Ectodermal cell (in vitro differentiated cells): ENCODE data around the gene TIMELESS.

ENCODE experiments used
- H3K27ac ChIP-seq: 2 replicates; pipeline ENCODE4 v1.7.0; 2013; ENCODE audit warnings: mild to moderate bottlenecking, low read depth, low read length; ENCODE audit not compliant: insufficient read depth, poor library complexity, severe bottlenecking
- H3K27me3 ChIP-seq: 2 replicates; pipeline ENCODE4 v1.7.0; 2013; ENCODE audit warnings: mild to moderate bottlenecking, low read length; ENCODE audit not compliant: insufficient read depth, control insufficient read depth, poor library complexity, severe bottlenecking
- H3K36me3 ChIP-seq: one replicate; pipeline ENCODE4 v1.7.0; 2013; ENCODE audit warnings: low read length; ENCODE audit not compliant: control insufficient read depth, insufficient read depth
- H3K4me1 ChIP-seq: one replicate; pipeline ENCODE4 v1.7.0; 2013; ENCODE audit warnings: low read length; ENCODE audit not compliant: control insufficient read depth, insufficient read depth
- H3K4me3 ChIP-seq: 2 replicates; pipeline ENCODE4 v1.7.0; 2013; ENCODE audit warnings: low read depth, low read length, control low read depth; ENCODE audit not compliant: insufficient read depth
- H3K9me3 ChIP-seq: 2 replicates; pipeline ENCODE4 v1.7.0; 2013; ENCODE audit warnings: mild to moderate bottlenecking, low read length, moderate library complexity; ENCODE audit not compliant: control insufficient read depth
- WGBS, 2 experiments: methylation state at CpG; one replicate each; pipeline ENCODE4 v1.1.7; 2013; ENCODE audit warnings: missing lambda C conversion rate in 2 of 2; 5-methylcytosine and 5-hydroxymethylcytosine counted together

The TIMELESS gene

DNA sequence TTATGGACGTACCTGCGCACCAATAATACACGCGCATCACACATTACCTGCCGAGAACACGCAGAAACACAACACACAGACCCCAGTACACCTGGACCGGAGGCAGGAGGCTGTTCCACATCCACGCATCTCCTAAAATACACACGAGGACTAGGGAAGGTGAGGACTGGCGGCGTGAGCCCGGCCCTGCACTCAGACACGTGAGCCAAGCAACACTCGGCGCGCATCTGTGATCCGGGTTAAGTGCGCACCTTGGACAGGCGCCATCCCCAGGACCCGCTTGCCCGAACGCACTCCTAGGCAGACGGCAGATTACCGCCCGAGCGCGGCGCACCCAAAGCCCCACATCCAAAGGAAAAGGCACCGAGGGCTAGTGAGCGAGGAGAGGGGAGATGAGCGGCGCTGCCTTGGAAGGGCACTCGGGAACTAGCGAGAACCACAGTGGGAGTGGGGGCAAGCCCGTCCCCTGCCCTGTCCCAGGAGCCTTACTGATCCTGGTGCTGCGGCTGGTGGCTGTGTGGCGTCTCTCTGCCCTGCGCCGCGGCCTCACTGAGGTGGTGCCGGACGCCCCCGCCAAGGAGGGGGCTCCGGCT is 38.3 kb upstream of the TIMELESS start:
- Histone ChIP-seq H3K4me3 (peak overlapping the region; percentile 46), H3K36me3 (no peaks in the 10 kb centered on the region), H3K9me3 (no peaks in the 10 kb centered on the region), H3K4me1 (no peaks in the 10 kb centered on the region), H3K27ac (no peak overlapping the region), H3K27me3 (peaks cover 60% of the 10 kb centered on the region)
- 7 to 8% methylated on average over 44 of the region's 44 CpGs for WGBS, 2 experiments

DNA sequence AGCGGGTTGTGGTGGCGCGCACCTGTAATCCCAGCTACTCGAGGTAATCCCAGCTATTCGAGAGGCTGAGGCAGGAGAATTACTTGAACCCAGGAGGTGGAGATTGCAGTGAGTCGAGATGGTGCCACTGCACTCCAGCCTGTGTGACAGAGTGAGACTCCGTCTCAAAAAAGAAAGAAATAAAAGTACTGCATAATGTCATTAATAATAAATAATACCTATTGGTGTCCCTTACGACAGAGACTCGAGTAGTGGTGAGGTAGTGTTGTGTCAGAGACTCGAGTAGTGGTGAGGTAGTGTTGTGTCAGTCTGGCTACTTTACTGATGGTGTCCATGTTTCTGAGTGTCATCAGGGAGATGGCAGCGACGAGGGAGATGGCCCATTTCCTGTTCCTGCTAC is 37.5 kb upstream of the TIMELESS start:
- H3K4me3 ChIP-seq: no peak overlapping the region
- WGBS, 2 experiments: 81 to 83% methylated on average over 11 of the region's 12 CpGs
- H3K27me3 ChIP-seq: peaks cover 60% of the 10 kb centered on the region
- no peaks in the 10 kb centered on the region for H3K9me3 ChIP-seq
- no peaks in the 10 kb centered on the region for H3K36me3 ChIP-seq
- no peaks in the 10 kb centered on the region for H3K4me1 ChIP-seq
- H3K27ac ChIP-seq: no peak overlapping the region

DNA sequence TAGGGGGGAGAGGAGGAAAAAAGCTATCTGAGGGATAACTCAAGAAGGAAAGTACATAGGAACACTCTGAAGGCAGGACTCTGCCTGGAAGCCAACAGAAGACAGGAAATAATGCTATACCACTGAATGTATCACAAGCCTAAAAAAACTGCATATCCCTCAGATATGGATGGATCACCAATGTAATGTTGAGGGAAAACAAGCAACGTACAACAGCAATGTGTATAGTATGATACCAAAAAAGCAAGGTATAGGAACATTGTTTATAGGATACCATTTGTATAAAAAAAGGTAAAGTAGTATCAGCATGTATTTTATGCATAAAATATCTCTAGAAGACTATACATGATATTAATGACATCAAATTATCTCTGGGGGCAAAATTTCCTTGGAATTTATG is 35.3 kb upstream of the TIMELESS start:
- Histone ChIP-seq H3K4me3 (no peak overlapping the region), H3K4me1 (no peaks in the 10 kb centered on the region), H3K9me3 (no peaks in the 10 kb centered on the region), H3K27me3 (peaks cover 42% of the 10 kb centered on the region), H3K27ac (no peak overlapping the region), H3K36me3 (no peaks in the 10 kb centered on the region)
- WGBS, 2 experiments: 100% methylated on average over 1 of the region's 1 CpG

DNA sequence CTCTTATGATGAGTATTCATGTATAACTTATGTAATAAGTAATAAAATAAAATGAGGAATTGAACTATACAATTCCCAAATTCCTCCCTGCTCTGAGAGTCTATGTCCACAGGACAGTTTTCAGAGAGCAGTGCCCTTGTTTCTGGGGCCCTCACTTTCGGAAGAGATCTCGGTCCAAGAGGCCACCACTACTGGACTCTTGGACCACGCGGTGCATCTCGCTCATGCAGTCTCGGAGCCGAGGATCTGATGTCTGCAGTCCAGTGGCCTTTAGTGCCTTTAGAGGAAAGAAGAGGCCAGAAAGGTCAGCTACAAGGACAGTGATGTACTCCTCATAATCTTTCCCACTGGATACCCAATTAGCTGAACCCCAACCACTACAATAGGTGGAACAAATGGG is 30.4 kb upstream of the TIMELESS start:
- Histone ChIP-seq H3K4me1 (no peaks in the 10 kb centered on the region), H3K27me3 (no peaks in the 10 kb centered on the region), H3K9me3 (no peaks in the 10 kb centered on the region), H3K27ac (no peak overlapping the region), H3K4me3 (no peak overlapping the region), H3K36me3 (no peaks in the 10 kb centered on the region)
- WGBS, 2 experiments: 96% methylated on average over 7 of the region's 7 CpGs

DNA sequence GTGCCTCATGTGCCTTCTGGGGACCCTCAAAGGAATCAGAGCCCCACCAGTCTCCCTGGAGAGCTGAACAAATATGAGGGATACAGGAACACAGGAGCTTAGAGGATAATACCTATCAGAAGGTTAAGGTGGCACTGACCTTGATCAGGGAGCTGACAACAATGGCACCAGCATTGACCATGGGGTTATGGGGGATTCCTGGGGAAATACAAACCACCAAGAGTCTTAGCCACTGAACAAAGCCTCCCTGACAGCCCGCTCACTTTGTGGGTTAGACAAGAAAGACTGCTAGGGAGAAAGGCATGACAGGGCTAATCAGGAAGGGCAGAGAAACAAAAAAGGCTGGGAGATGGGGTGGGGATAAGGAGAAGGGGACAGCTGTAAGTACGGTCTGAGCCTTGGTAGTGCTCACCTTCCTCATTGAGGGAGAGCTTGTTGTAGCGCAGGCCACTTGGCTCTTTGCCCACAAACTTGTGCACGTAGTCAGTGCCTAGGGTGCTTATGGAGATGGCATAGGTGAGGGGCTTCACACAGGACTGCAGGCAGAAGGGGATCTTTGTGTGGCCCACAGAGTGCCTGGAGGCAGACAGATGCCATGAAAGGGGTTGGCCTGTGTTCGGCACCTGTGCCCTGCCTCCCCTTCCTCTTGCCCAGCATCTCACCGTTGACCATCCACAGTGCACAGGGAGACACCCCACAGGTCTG is 28.4 kb upstream of the TIMELESS start:
- Histone ChIP-seq H3K4me3 (no peak overlapping the region), H3K36me3 (no peaks in the 10 kb centered on the region), H3K4me1 (no peaks in the 10 kb centered on the region), H3K27ac (no peak overlapping the region), H3K27me3 (no peaks in the 10 kb centered on the region), H3K9me3 (no peaks in the 10 kb centered on the region)
- WGBS, 2 experiments: 93 to 94% methylated on average over 6 of the region's 6 CpGs

DNA sequence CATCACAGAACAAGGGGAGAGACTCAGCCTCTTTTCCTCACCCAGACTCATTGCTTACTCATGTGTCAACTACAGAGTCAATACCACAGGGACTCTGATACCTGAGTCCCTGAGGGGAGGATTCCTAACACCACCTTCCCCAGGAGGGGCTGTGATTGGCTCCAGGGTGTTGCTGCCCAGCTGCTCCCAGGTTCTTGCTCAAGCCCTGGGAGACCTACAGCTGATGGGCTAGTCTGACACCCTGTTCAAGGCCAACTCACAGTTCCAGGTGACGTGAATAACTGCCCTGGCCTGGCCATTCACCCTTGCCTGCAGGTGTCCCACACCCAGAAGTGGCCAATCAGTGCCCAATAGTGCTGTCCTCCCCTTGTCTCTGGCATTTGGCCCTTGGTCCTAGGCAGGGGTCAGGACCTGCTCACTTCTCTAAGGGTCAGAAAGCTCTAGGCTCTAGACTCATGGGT is 27.8 kb upstream of the TIMELESS start:
- H3K4me3 ChIP-seq: no peak overlapping the region
- no peaks in the 10 kb centered on the region for H3K9me3 ChIP-seq
- H3K27ac ChIP-seq: no peak overlapping the region
- no peaks in the 10 kb centered on the region for H3K36me3 ChIP-seq
- H3K4me1 ChIP-seq: no peaks in the 10 kb centered on the region
- WGBS, 2 experiments: 77 to 88% methylated on average over 1 of the region's 1 CpG
- no peaks in the 10 kb centered on the region for H3K27me3 ChIP-seq

DNA sequence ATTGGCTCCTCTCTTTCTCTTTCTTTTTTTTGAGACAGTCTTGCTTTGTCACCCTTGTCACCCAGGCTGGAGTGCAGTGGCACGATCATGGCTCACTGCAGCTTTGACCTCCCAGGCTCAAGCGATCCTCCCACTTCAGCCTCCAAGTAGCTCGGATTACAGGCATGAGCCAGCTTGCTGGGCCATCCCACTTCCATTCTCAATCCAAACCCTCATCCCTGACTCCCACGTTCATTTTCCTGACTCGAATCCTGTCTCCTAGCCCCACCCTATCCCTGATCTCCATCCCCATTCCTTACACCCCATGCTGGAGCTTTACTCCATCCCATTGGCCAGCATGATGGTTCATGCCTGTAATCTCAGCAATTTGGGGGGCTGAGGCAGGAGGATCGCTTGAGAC is 26.9 kb upstream of the TIMELESS start:
- Histone ChIP-seq H3K27me3 (no peaks in the 10 kb centered on the region), H3K27ac (no peak overlapping the region), H3K36me3 (no peaks in the 10 kb centered on the region), H3K4me1 (no peaks in the 10 kb centered on the region), H3K4me3 (no peak overlapping the region), H3K9me3 (no peaks in the 10 kb centered on the region)
- WGBS, 2 experiments: 89 to 90% methylated on average over 6 of the region's 6 CpGs

DNA sequence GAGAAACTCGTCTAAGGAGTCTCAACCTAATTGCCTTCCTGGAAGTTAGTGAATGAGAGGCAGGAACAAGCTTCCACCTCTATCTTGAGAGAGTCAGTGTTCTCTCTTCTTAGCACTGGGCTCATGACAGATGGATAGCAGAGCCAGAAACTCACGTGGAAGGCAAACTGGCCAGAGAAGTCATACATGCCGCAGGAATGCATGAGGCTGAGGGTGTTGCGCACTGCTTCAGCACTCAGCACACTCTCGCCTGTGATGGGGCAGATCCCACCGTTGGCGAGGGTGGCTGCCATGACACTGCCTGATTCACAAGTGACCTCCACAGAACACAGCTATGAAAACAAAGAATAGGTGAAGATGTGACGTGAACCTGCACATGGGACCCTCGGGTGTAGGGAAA is 25.2 kb upstream of the TIMELESS start:
- Histone ChIP-seq H3K36me3 (peaks cover 7% of the 10 kb centered on the region), H3K4me3 (no peak overlapping the region), H3K9me3 (no peaks in the 10 kb centered on the region)

DNA sequence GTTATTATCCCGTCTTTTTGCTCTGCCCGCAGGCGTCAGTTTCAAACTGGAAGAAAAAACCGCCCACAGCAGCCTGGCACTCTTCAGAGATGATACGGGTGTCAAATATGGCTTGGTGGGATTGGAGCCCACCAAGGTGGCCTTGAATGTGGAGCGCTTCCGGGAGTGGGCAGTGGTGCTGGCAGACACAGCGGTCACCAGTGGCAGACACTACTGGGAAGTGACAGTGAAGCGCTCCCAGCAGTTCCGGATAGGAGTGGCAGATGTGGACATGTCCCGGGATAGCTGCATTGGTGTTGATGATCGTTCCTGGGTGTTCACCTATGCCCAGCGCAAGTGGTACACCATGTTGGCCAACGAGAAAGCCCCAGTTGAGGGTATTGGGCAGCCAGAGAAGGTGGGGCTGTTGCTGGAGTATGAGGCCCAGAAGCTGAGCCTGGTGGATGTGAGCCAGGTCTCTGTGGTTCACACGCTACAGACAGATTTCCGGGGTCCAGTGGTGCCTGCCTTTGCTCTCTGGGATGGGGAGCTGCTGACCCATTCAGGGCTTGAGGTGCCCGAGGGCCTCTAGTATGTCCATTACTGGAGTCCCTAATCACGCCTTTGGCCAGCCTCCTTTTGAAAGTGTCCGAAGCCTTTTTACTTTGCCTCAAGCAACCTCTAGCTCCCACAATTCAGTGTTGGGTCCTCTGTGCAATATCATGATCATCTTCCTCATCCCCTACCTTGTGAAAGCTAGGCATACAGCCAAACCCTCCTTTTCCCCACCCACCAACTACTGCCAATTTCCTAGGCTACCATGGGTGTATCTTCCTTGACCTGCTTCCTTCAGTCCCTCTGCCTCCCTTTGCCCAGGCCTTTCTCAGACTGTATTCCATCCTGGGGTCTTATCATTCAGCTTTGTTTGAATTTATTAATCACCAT is 20.0 kb upstream of the TIMELESS start:
- WGBS, 2 experiments: 59% methylated on average over 19 of the region's 19 CpGs
- Histone ChIP-seq H3K27me3 (no peaks in the 10 kb centered on the region), H3K36me3 (peaks cover 7% of the 10 kb centered on the region), H3K27ac (no peak overlapping the region), H3K9me3 (no peaks in the 10 kb centered on the region), H3K4me3 (peak overlapping the region; percentile 93), H3K4me1 (peaks cover 4% of the 10 kb centered on the region)

More for the DNA sequence above, 25.2 kb upstream of the TIMELESS start:
- Histone ChIP-seq H3K27me3 (no peaks in the 10 kb centered on the region), H3K4me1 (no peaks in the 10 kb centered on the region), H3K27ac (no peak overlapping the region)
- 93 to 95% methylated on average over 9 of the region's 9 CpGs for WGBS, 2 experiments
